Duodenal mucosa (tissue), 2 donors: ENCODE measurements around the gene MACROD2.

Source experiments
- H3K27ac ChIP-seq: one replicate; pipeline ENCODE4 v1.7.0; 2013; ENCODE audit warnings: low read depth, low read length
- H3K27me3 ChIP-seq, 2 donors: one replicate each; pipeline ENCODE4 v1.7.0; 2013; ENCODE audit warnings: low read length in 2 of 2, control low read depth in 1 of 2; ENCODE audit not compliant: insufficient read depth in 2 of 2, control insufficient read depth in 1 of 2
- H3K36me3 ChIP-seq, 2 donors: one replicate each; pipeline ENCODE4 v1.7.0; 2013; ENCODE audit warnings: low read length in 2 of 2, control low read depth in 1 of 2; ENCODE audit not compliant: insufficient read depth in 2 of 2, control insufficient read depth in 1 of 2
- H3K4me1 ChIP-seq, 2 donors: one replicate each; pipeline ENCODE4 v1.7.0; 2013; ENCODE audit warnings: low read length in 2 of 2, control low read depth in 1 of 2; ENCODE audit not compliant: insufficient read depth in 2 of 2, control insufficient read depth in 1 of 2
- H3K4me3 ChIP-seq, 2 donors: one replicate each; pipeline ENCODE4 v1.7.0; 2013; ENCODE audit warnings: low read length in 2 of 2, low read depth in 1 of 2
- H3K9ac ChIP-seq, 2 donors: one replicate each; pipeline ENCODE4 v1.7.0; 2013; ENCODE audit warnings: low read length in 2 of 2, low read depth in 1 of 2
- H3K9me3 ChIP-seq, 2 donors: one replicate each; pipeline ENCODE4 v1.7.0; 2013; ENCODE audit warnings: low read length in 2 of 2, control low read depth in 1 of 2; ENCODE audit not compliant: control insufficient read depth in 1 of 2

MACROD2 gene

GRCh38 chr20:14897608-14898007 is 902.3 kb downstream of the MACROD2 start:
- Histone ChIP-seq H3K27me3 (no peaks in the 10 kb centered on the region), H3K4me3 (no peak overlapping the region), H3K4me1 (peaks cover 0 to 3% of the 10 kb centered on the region in 2 donors), H3K27ac (no peak overlapping the region), H3K36me3 (no peaks in the 10 kb centered on the region), H3K9ac (no peak overlapping the region), H3K9me3 (peaks cover 0 to 4% of the 10 kb centered on the region in 2 donors)

- H3K9me3 ChIP-seq: peaks cover 0 to 3% of the 10 kb centered on the region in 2 donors
- H3K9ac ChIP-seq: no peak overlapping the region
- no peaks in the 10 kb centered on the region for H3K4me1 ChIP-seq
- no peak overlapping the region for H3K4me3 ChIP-seq
- no peaks in the 10 kb centered on the region for H3K36me3 ChIP-seq
- H3K27me3 ChIP-seq: no peaks in the 10 kb centered on the region
- H3K27ac ChIP-seq: no peak overlapping the region
Observed at GRCh38 chr20:14902432-14903089, 907.2 kb downstream of the MACROD2 start.

DNA sequence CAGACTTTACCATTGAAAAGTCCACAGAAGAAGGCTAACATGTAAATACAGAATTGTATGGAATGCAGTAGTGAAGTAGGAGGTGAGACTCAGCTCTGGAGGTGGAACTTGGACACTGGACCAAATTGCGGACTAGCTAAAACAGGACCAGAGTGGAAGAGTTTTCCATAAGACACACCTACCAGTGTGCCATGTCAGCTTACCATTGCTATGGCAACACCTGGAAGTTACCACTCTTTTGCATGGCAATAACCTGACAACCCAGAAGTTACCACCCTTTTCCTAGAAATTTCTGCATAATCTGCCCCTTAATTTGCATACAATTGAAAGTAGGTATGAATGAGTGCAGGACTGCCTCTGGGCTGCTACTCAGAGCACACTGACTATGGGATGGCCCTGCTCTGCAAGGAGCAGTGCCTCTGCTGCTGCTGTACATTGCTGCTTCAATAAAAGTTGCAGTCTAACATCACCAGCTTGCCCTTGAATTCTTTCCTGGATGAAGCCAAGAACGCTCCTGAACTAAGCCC is 911.7 kb downstream of the MACROD2 start:
- Histone ChIP-seq H3K4me3 (no peak overlapping the region), H3K36me3 (no peaks in the 10 kb centered on the region), H3K27me3 (no peaks in the 10 kb centered on the region), H3K9ac (no peak overlapping the region), H3K27ac (no peak overlapping the region), H3K9me3 (no peaks in the 10 kb centered on the region), H3K4me1 (no peaks in the 10 kb centered on the region)

DNA sequence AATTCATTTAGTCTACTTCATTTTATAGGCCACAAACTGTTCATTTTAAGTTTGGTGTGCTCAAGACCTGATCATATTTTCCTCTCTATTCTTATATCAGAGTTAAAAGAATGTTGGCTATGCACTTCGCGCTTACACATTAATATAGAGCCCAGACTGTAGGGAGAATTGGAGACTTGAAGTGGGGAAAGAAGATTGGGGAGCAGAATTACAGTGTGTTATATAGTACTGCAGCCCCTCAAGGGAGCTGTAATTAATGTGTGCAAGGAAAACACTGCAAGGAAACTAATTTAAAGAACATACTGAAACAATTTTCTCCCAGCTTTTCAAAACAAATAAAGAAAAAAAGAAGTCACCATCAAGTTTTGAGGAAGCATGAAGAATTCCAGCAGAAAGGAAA is 914.8 kb downstream of the MACROD2 start:
- Histone ChIP-seq H3K27ac (no peak overlapping the region), H3K9me3 (no peaks in the 10 kb centered on the region), H3K27me3 (no peaks in the 10 kb centered on the region), H3K9ac (no peak overlapping the region), H3K4me1 (no peaks in the 10 kb centered on the region), H3K36me3 (no peaks in the 10 kb centered on the region), H3K4me3 (no peak overlapping the region)

GRCh38 chr20:14913896-14914620 is 918.7 kb downstream of the MACROD2 start:
- H3K4me3 ChIP-seq: no peak overlapping the region
- no peak overlapping the region for H3K27ac ChIP-seq
- no peaks in the 10 kb centered on the region for H3K9me3 ChIP-seq
- H3K9ac ChIP-seq: no peak overlapping the region
- no peaks in the 10 kb centered on the region for H3K4me1 ChIP-seq
- no peaks in the 10 kb centered on the region for H3K27me3 ChIP-seq
- H3K36me3 ChIP-seq: no peaks in the 10 kb centered on the region

DNA sequence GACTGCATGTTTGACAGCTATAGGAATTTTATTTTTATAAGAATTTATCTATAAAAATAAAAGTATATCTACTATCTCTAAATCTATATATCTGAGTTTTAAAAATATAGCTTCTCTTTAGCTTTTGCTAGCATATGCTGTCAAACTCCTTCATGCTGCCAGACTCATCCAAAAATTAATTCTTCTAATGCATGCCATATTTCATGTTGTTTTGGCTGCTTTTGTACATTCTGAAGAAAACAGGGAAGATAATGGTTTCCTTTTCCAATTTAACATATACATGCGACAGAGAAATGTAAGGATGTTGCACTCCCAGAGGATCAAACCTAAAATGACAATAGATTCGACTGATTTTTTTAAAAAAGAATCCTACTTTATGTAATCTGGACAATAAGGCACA is 919.3 kb downstream of the MACROD2 start:
- Histone ChIP-seq H3K9me3 (no peaks in the 10 kb centered on the region), H3K27me3 (no peaks in the 10 kb centered on the region), H3K36me3 (no peaks in the 10 kb centered on the region), H3K9ac (no peak overlapping the region), H3K4me3 (no peak overlapping the region), H3K4me1 (peaks cover 0 to 5% of the 10 kb centered on the region in 2 donors), H3K27ac (no peak overlapping the region)

GRCh38 chr20:14915356-14915755 is 920.0 kb downstream of the MACROD2 start:
- Histone ChIP-seq H3K27ac (no peak overlapping the region), H3K9me3 (no peaks in the 10 kb centered on the region), H3K36me3 (no peaks in the 10 kb centered on the region), H3K4me3 (no peak overlapping the region), H3K27me3 (no peaks in the 10 kb centered on the region), H3K9ac (no peak overlapping the region), H3K4me1 (peaks cover 0 to 7% of the 10 kb centered on the region in 2 donors)

GRCh38 chr20:14916360-14916920 is 921.1 kb downstream of the MACROD2 start:
- Histone ChIP-seq H3K4me1 (peaks cover 0 to 7% of the 10 kb centered on the region in 2 donors), H3K9me3 (no peaks in the 10 kb centered on the region), H3K4me3 (no peak overlapping the region), H3K9ac (no peak overlapping the region), H3K36me3 (no peaks in the 10 kb centered on the region), H3K27me3 (no peaks in the 10 kb centered on the region), H3K27ac (no peak overlapping the region)

GRCh38 chr20:14918281-14918680 is 923.0 kb downstream of the MACROD2 start:
- no peak overlapping the region for H3K4me3 ChIP-seq
- H3K4me1 ChIP-seq: peaks cover 0 to 10% of the 10 kb centered on the region in 2 donors
- H3K9me3 ChIP-seq: no peaks in the 10 kb centered on the region
- no peak overlapping the region for H3K9ac ChIP-seq
- H3K27ac ChIP-seq: no peak overlapping the region
- H3K36me3 ChIP-seq: no peaks in the 10 kb centered on the region
- no peaks in the 10 kb centered on the region for H3K27me3 ChIP-seq

GRCh38 chr20:14918976-14919375 is 923.7 kb downstream of the MACROD2 start:
- Histone ChIP-seq H3K9me3 (no peaks in the 10 kb centered on the region), H3K4me1 (peaks cover 0 to 10% of the 10 kb centered on the region in 2 donors), H3K27me3 (no peaks in the 10 kb centered on the region), H3K36me3 (no peaks in the 10 kb centered on the region), H3K27ac (no peak overlapping the region), H3K9ac (no peak overlapping the region), H3K4me3 (no peak overlapping the region)
